ENCODE data around the gene PRKCH.
"Not testable (repeated sequence)": the region's sequence is repeated elsewhere in the genome, so short reads cannot be mapped to it uniquely, and the experiment has no call there.

Gene PRKCH

DNA sequence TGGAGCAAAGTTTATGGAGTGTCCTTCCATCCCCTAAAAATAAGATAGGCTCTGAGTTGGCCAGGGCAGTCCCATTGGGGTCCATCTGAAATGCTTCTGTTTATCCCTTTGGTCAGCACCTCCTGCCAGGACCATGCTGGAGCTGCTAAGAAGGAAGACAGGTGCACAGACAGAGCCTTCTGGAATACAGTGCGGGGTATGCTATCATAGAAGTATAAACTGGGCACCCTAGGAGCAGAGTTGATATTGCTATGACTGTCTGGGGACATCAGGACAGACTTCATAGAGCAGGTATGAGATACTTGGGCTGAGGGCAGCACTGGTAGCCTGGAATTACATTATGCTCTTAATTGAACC is 203.5 kb downstream of the PRKCH start:
- Mint-ChIP-seq H3K27me3 (ENCODE audit: low read depth) (no peaks in the 10 kb centered on the region), H3K27ac (no peak overlapping the region), H3K4me1 (ENCODE audit: low read depth) (peaks cover 62% of the 10 kb centered on the region), H3K36me3 (ENCODE audit: low read depth) (peaks cover 60% of the 10 kb centered on the region), H3K4me3 (peak overlapping the region; percentile 64), H3K9me3 (no peaks in the 10 kb centered on the region)
- DNase-seq (ENCODE audit: low spot score) = no peak

- Mint-ChIP-seq H3K27me3 (ENCODE audit: low read depth) (no peaks in the 10 kb centered on the region), H3K4me3 (peak overlapping the region; percentile 64), H3K9me3 (no peaks in the 10 kb centered on the region), H3K4me1 (ENCODE audit: low read depth) (peaks cover 64% of the 10 kb centered on the region), H3K27ac (peak overlapping the region; percentile 38), H3K36me3 (ENCODE audit: low read depth) (peaks cover 61% of the 10 kb centered on the region)
- peak; percentile 82 for DNase-seq (ENCODE audit: low spot score)
Observed at GRCh38 chr14:61525293-61526011, 204.1 kb downstream of the PRKCH start.

DNA sequence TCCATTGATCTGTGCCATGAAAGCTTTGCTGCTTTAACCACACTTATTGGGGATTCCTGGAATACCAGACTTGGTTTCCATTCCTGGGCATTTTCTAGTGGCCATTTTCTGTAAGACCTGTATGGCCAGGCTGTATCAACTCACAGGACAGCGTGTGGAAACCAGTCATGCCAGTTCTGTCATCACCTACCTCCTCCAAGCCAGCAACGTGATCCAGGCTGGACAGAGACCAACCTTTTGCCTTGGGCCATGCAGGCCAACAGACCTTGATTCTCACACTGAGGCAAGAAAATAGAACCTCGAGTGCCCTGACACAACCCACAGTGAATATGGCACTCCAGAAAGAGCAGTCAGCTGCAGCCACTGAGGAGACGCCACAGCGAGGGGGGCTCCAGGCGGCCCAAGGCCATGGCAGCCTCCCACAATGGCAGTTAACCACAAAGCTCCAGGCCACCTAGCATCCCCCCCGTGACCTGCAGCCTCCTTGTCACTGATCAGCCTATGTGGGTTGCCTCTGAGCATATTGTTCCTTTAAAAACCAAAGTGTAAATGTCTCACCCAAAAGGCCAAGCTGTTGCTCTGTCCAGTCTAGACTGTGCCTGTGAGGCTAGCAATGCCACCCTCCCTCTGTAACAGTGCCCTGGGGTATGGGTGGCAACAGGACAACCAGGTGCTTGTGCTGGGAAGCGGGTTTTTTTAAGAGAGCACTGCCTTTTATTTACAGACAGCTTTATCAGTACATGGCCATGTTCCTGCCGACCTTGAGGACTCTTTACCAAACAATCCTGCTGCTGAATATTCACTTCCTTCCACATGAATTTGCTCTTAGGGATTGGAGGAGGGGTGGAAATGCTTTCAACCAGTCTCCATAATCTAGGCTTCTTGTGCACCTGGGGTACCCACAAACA is 205.3 kb downstream of the PRKCH start:
- Mint-ChIP-seq H3K4me3 (no peak overlapping the region), H3K27me3 (ENCODE audit: low read depth) (no peaks in the 10 kb centered on the region), H3K9me3 (no peaks in the 10 kb centered on the region), H3K36me3 (ENCODE audit: low read depth) (peaks cover 68% of the 10 kb centered on the region), H3K4me1 (ENCODE audit: low read depth) (peaks cover 68% of the 10 kb centered on the region), H3K27ac (peak overlapping the region; percentile 29)
- DNase-seq (ENCODE audit: low spot score) = no peak

GRCh38 chr14:61527325-61528100 is 206.1 kb downstream of the PRKCH start:
- H3K9me3 Mint-ChIP-seq = no peaks in the 10 kb centered on the region

GRCh38 chr14:61528591-61529021 is 207.2 kb downstream of the PRKCH start:
- Mint-ChIP-seq H3K4me3 (peak overlapping the region; percentile 24), H3K27me3 (ENCODE audit: low read depth) (no peaks in the 10 kb centered on the region), H3K9me3 (no peaks in the 10 kb centered on the region), H3K4me1 (ENCODE audit: low read depth) (peaks cover 61% of the 10 kb centered on the region), H3K27ac (peak overlapping the region; percentile 38), H3K36me3 (ENCODE audit: low read depth) (peaks cover 60% of the 10 kb centered on the region)
- peak; percentile 64 for DNase-seq (ENCODE audit: low spot score)

More at GRCh38 chr14:61527325-61528100, 206.1 kb downstream of the PRKCH start:
- H3K36me3 Mint-ChIP-seq (ENCODE audit: low read depth) = peaks cover 59% of the 10 kb centered on the region
- H3K27ac Mint-ChIP-seq = peak overlapping the region; percentile 27
- peaks cover 61% of the 10 kb centered on the region for H3K4me1 Mint-ChIP-seq (ENCODE audit: low read depth)
- H3K4me3 Mint-ChIP-seq = peak overlapping the region; percentile 3
- DNase-seq (ENCODE audit: low spot score) = no peak
- no peaks in the 10 kb centered on the region for H3K27me3 Mint-ChIP-seq (ENCODE audit: low read depth)

DNA sequence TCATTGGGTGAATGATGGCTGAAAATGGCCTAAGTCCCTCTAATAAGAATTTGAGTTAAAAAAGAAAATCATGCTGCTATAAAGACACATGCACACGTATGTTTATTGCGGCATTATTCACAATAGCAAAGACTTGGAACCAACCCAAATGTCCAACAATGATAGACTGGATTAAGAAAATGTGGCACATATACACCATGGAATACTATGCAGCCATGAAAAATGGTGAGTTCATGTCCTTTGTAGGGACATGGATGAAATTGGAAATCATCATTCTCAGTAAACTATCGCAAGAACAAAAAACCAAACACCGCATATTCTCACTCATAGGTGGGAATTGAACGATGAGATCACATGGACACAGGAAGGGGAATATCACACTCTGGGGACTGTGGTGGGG is 208.0 kb downstream of the PRKCH start:
- not testable (repeated sequence) for H3K9me3 Mint-ChIP-seq; H3K27ac Mint-ChIP-seq; H3K27me3 Mint-ChIP-seq (ENCODE audit: low read depth); H3K4me3 Mint-ChIP-seq; DNase-seq (ENCODE audit: low spot score)
- peaks cover 59% of the 10 kb centered on the region for H3K4me1 Mint-ChIP-seq (ENCODE audit: low read depth)
- peaks cover 66% of the 10 kb centered on the region for H3K36me3 Mint-ChIP-seq (ENCODE audit: low read depth)

DNA sequence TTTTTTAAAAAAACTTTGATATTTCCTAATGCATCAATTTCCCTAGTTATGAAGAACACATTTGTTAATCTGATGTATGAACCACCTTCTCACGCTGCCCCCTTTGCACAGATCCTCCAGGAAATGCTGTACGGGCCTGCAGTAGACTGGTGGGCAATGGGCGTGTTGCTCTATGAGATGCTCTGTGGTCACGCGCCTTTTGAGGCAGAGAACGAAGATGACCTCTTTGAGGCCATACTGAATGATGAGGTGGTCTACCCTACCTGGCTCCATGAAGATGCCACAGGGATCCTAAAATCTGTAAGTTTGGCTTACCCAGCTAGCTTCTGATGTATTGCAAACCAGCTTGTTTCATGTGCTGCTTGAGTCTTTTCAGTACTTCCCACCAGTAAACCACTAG is 208.9 kb downstream of the PRKCH start:
- peaks cover 50% of the 10 kb centered on the region for H3K4me1 Mint-ChIP-seq (ENCODE audit: low read depth)

DNA sequence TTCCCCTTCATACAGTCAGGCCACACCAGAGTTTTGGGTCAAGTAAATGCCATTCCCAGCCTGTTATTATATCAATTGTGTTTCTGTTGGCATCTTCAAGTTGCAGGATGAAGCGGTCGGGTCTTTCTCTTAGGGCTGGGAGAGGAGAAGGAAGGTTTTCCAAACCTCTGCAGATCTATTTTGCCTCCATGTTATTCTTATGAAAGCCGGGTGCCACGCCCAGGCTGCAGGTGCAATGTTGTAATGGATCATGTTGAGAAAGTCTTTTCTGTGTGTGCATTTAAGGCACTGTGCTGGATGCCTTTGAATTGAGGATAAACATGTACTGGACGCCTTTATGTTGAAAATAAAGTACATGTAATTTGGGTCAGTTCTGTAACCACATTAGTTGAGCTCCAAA is 209.5 kb downstream of the PRKCH start:
- no peak for DNase-seq (ENCODE audit: low spot score)
- no peak overlapping the region for H3K27ac Mint-ChIP-seq
- peaks cover 74% of the 10 kb centered on the region for H3K36me3 Mint-ChIP-seq (ENCODE audit: low read depth)
- H3K9me3 Mint-ChIP-seq = no peaks in the 10 kb centered on the region
- no peak overlapping the region for H3K4me3 Mint-ChIP-seq
- no peaks in the 10 kb centered on the region for H3K27me3 Mint-ChIP-seq (ENCODE audit: low read depth)
- H3K4me1 Mint-ChIP-seq (ENCODE audit: low read depth) = peaks cover 44% of the 10 kb centered on the region

More for the DNA sequence above, 208.9 kb downstream of the PRKCH start:
- no peak for DNase-seq (ENCODE audit: low spot score)
- Mint-ChIP-seq H3K4me3 (no peak overlapping the region), H3K36me3 (ENCODE audit: low read depth) (peaks cover 72% of the 10 kb centered on the region), H3K27me3 (ENCODE audit: low read depth) (no peaks in the 10 kb centered on the region), H3K9me3 (no peaks in the 10 kb centered on the region), H3K27ac (no peak overlapping the region)

DNA sequence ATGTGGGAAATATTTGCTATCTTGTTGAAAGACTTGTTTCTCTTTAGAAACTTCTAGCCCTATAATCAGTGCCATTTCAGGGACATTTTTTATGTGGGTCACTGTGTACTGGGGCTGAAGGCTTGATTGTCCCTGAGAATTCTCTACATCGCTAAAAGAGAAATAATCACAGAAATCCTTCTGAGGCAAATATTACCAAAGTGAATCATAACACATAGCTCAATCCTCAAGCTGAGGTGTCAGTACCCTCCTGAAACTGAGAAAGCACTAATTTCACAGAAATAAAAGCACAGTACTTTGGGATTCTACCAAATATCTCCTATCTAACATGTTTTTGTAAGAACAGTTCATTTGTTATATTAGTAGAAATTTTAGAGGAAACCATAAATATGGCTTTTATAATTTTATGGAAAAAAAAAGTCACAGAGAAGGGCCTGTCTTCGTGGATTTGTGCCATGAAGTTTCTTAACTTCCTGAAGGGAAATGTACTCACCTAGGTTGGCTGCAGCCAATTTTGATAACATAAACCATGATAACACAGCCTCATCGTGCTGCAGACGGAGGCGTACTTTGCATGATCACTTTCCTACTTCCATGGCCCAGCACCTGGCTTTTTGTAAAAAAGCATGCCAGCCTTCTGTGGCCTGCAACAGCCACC is 210.2 kb downstream of the PRKCH start:
- no peak overlapping the region for H3K4me3 Mint-ChIP-seq
- no peaks in the 10 kb centered on the region for H3K9me3 Mint-ChIP-seq
- H3K4me1 Mint-ChIP-seq (ENCODE audit: low read depth) = peaks cover 40% of the 10 kb centered on the region
- no peak for DNase-seq (ENCODE audit: low spot score)
- no peaks in the 10 kb centered on the region for H3K27me3 Mint-ChIP-seq (ENCODE audit: low read depth)
- peaks cover 74% of the 10 kb centered on the region for H3K36me3 Mint-ChIP-seq (ENCODE audit: low read depth)
- H3K27ac Mint-ChIP-seq = no peak overlapping the region

DNA sequence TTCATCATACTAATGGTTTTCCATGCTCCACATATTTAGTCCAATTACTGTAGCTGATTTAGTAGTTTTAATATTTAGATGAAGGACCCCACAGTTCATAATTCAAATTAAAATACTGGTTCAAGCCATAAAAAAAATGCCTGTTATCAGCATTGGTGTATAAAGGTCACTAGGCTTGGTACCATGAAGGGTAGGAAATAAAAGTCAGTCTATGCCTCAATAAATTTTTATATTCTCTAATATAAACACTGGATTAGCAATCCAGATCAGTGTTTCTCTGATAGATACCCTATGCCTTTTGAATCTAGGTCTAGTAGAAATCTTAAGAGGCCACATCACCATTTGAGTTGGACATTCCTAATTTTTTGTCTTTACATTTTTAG is 210.7 kb downstream of the PRKCH start:
- Mint-ChIP-seq H3K9me3 (no peaks in the 10 kb centered on the region), H3K27ac (no peak overlapping the region), H3K27me3 (ENCODE audit: low read depth) (no peaks in the 10 kb centered on the region), H3K4me1 (ENCODE audit: low read depth) (peaks cover 36% of the 10 kb centered on the region), H3K36me3 (ENCODE audit: low read depth) (peaks cover 77% of the 10 kb centered on the region), H3K4me3 (no peak overlapping the region)
- no peak for DNase-seq (ENCODE audit: low spot score)

DNA sequence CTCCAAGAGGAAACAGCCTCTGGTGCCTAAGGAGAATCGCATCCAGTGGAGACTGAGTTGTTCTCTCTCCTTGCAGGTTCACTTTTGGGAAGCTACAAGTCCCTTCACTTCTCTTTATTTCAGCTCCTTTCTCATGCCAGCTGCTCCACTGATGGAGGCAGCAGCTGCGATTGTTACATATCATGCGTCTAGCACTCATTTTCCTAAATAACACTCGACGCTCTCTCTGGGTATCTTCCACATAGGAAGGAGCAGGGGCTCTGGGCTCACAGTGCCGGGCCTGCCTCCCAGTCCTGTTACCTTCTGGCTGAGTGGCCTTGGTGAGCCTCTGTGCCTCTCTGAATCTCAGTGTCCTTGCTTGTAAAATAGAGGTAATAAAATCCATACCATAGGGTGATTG is 211.4 kb downstream of the PRKCH start:
- no peaks in the 10 kb centered on the region for H3K27me3 Mint-ChIP-seq (ENCODE audit: low read depth)
- no peak for DNase-seq (ENCODE audit: low spot score)
- no peak overlapping the region for H3K27ac Mint-ChIP-seq
- H3K36me3 Mint-ChIP-seq (ENCODE audit: low read depth) = peaks cover 76% of the 10 kb centered on the region
- H3K4me3 Mint-ChIP-seq = no peak overlapping the region
- H3K4me1 Mint-ChIP-seq (ENCODE audit: low read depth) = peaks cover 35% of the 10 kb centered on the region
- no peaks in the 10 kb centered on the region for H3K9me3 Mint-ChIP-seq

DNA sequence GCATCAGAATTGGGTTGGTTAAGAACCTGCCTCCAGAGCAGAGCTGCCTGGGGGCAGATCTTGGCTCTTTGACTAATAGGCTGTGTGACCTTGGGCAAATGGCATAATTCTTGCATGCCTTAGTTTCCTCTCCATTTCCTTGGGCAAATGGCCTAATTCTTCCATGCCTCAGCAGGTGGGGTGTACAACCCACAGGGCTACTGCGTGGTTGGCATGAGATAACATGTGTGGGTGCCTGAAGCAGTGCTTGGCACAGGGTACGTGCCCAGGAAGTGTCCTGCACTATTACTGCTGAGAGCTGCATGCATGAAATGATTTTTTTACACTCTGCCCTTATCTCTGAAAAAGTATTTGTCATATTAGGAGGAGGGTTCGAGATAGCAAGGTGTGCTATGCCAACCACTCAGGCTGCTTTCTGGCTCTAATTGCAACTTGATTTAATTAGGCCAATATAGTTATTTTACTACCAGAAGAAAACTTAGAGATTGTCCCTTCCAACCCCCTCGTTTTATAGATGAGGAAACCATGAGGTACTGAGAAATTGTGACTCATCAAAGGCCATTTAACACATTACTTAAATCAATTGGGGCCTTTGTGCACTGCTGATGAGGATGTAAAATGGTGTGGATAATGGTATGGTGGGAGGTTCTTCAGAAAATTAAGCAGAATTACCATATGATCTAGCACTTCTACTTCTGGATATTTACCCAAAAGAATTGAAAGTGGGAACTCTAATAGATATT is 212.3 kb downstream of the PRKCH start:
- Mint-ChIP-seq H3K9me3 (no peaks in the 10 kb centered on the region), H3K4me3 (no peak overlapping the region), H3K27me3 (ENCODE audit: low read depth) (no peaks in the 10 kb centered on the region), H3K36me3 (ENCODE audit: low read depth) (peaks cover 77% of the 10 kb centered on the region), H3K4me1 (ENCODE audit: low read depth) (peaks cover 27% of the 10 kb centered on the region), H3K27ac (no peak overlapping the region)
- no peak for DNase-seq (ENCODE audit: low spot score)

GRCh38 chr14:61535032-61535431 is 213.7 kb downstream of the PRKCH start:
- Mint-ChIP-seq H3K9me3 (no peaks in the 10 kb centered on the region), H3K27ac (no peak overlapping the region), H3K27me3 (ENCODE audit: low read depth) (no peaks in the 10 kb centered on the region), H3K4me1 (ENCODE audit: low read depth) (peaks cover 27% of the 10 kb centered on the region), H3K36me3 (ENCODE audit: low read depth) (peaks cover 81% of the 10 kb centered on the region), H3K4me3 (no peak overlapping the region)
- DNase-seq (ENCODE audit: low spot score) = no peak

All from T-helper 2 cell treated with Interferon-gamma antibody and Interleukin-4, amounts not matched to agents 5 μg/mL and 100 μg/mL, for 36 hours (primary cell).